ENCODE data around the gene UGT2B11.
"Not testable (repeated sequence)": the region's sequence is repeated elsewhere in the genome, so short reads cannot be mapped to it uniquely, and the experiment has no call there.

GRCh38 chr4:69165707-69166106, 48.8 kb downstream of the UGT2B11 start:
- TF ChIP-seq, protein P1, sequence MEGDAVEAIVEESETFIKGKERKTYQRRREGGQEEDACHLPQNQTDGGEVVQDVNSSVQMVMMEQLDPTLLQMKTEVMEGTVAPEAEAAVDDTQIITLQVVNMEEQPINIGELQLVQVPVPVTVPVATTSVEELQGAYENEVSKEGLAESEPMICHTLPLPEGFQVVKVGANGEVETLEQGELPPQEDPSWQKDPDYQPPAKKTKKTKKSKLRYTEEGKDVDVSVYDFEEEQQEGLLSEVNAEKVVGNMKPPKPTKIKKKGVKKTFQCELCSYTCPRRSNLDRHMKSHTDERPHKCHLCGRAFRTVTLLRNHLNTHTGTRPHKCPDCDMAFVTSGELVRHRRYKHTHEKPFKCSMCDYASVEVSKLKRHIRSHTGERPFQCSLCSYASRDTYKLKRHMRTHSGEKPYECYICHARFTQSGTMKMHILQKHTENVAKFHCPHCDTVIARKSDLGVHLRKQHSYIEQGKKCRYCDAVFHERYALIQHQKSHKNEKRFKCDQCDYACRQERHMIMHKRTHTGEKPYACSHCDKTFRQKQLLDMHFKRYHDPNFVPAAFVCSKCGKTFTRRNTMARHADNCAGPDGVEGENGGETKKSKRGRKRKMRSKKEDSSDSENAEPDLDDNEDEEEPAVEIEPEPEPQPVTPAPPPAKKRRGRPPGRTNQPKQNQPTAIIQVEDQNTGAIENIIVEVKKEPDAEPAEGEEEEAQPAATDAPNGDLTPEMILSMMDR (IDR thresholded peaks at IDR 0.05) = not testable (repeated sequence)
- not testable (repeated sequence) for TF ChIP-seq EZH2 (IDR thresholded peaks at IDR 0.05; ENCODE audit: borderline replicate concordance, insufficient read depth, low read depth, low read length, poor library complexity, severe bottlenecking)
